Pancreas (tissue), 10 donors: ENCODE results near the gene ARSB. TPM values are rescaled to one million over a fixed set of nuclear protein-coding genes. Genes with fewer than 3 reads are reported as not detected.
A peak's percentile ranks its signal among the peaks of the same experiment; 100 is the strongest.

Experiments
- ATAC-seq, 4 donors: fragments of 200-7000 bp; cut with Tn5 transposase; one replicate each; pipeline versions ENCODE4 v1.8.0 to v1.9.1; 2020; ENCODE audit warnings: mild to moderate bottlenecking in 4 of 4, moderate library complexity in 4 of 4
- DNase-seq, 6 donors: peaks; one replicate each; pipeline ENCODE4 v3.0.0-alpha.2; 2020
- FAIRE-seq: peaks from 2 replicates; lab custom pipeline; 2012; peaks lifted over from hg19 to GRCh38; lab: Jason Lieb, UNC
- H3K27ac ChIP-seq, 4 donors: fragments of 200-600 bp; sonication (generic); 1 replicate in 3 of 4; 2 replicates in 1 of 4; pipeline versions ENCODE4 v1.5.0 to v1.8.0; 2020
- H3K27me3 ChIP-seq, 4 donors: fragments of 200-600 bp; one replicate each; pipeline ENCODE4 v1.8.0; 2021
- H3K36me3 ChIP-seq, 3 donors: fragments of 200-600 bp; sonication (generic) in 1 of 3; one replicate each; pipeline versions ENCODE4 v1.5.0 to v1.8.0; 2020 to 2021
- H3K4me1 ChIP-seq, 3 donors: fragments of 200-600 bp; one replicate each; pipeline ENCODE4 v1.8.0; 2021
- H3K4me3 ChIP-seq, 4 donors: fragments of 200-600 bp; sonication (generic) in 2 of 4; one replicate each; pipeline versions ENCODE4 v1.5.0 to v1.8.0; 2020 to 2021
- H3K9me3 ChIP-seq, 4 donors: fragments of 200-600 bp; one replicate each; pipeline ENCODE4 v1.8.0; 2021
- WGBS, 2 donors: extraction: QIAGEN DNeasy Blood & Tissue Kit; methylation state at CpG; one replicate each; pipeline ENCODE4 v1.1.7; 2013; 5-methylcytosine and 5-hydroxymethylcytosine counted together
- intact Hi-C, 3 donors: fragments of 100-400 bp; cut with DNase I; formaldehyde crosslinking; loops; one replicate each; pipeline versions ENCODE4 v1.11.1 to v1.14.2; 2022
- polyA plus RNA-seq, 2 donors: library from polyadenylated mRNA; stranded (reverse); fragments of 200-250 nt; gene quantifications; one replicate each; pipeline ENCODE4 v1.2.3, GENCODE V29; 2013
- total RNA-seq, 6 donors: library from RNA; stranded (reverse); fragmentation: NEBNext Ultra II Directional in 4 of 6; extraction: Animal tissue kit (Norgen Biotek cat#: 25700) in 4 of 6; gene quantifications; one replicate each; pipeline versions ENCODE4 v1.2.1 to v1.2.4, GENCODE V29; 2021 to 2023
- TF ChIP-seq, protein P1 (sequence below), 4 donors: fragments of 200-600 bp; sonication (generic) in 3 of 4; IDR thresholded peaks; one replicate each; pipeline versions ENCODE4 v1.5.0 to v1.8.0; 2021; ENCODE audit warnings: antibody characterized with exemption in 4 of 4
- donor health status: healthy with polysubstance abuse.
- donor health status: DM: no; HTN: no; CAD: no; lungs with moderate emphysema.
- donor health status: DM: no; HTN: no; CAD: no.
- donor health status: control.
- donor health status: control.
- donor health status: Bipolar disorder and iron deficiency.
- donor health status: DM: yes; HTN: yes; CAD: no.
- donor health status: DM: no; HTN: no; CAD: no.
- donor health status: DM: no; HTN: no; CAD: no.
- donor health status: DM: yes; HTN: yes; CAD: no.

ARSB gene
- total and polyA plus RNA-seq, 8 donors, result 1.6 to 11.5 (median 5.8) TPM

DNA sequence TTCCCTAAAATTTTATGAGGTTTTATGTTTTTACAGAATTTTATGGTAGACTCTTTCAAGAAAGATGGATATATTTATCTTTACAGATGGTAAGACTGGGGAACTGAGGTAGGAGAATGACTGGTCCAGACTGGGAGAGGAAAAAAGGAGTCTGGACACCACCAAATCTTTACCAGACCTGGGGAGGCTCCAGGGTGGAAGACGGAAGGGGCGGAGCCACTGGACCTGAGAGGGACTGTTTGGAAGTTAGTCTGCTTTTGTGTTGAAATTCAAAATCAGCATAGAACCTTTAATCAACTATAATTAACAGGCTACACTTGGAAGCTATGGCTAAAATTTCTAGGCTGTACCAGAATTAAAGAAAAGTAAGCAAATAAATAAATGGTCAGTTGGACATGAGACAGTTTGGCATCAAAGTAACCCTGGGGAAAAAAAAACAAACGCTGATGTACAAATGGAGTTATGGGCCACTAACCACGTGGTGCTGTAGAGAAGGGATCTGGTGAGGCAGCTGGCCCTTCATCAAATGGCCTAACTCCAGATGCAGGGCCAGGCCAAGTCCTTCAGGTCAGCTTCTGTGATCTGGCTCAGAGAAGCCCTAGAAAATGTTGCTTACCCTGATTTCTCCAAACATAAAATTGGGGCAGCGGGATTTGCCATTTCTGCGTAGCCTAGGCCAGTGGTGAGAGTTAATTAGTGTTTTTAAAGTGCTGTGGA, 155.1 kb downstream of the ARSB start:
- Histone ChIP-seq H3K4me3 (no peak overlapping the region), H3K9me3 (no peaks in the 10 kb centered on the region), H3K36me3 (no peaks in the 10 kb centered on the region), H3K27me3 (no peaks in the 10 kb centered on the region), H3K27ac (no peak overlapping the region), H3K4me1 (no peaks in the 10 kb centered on the region)
- TF ChIP-seq, protein P1, sequence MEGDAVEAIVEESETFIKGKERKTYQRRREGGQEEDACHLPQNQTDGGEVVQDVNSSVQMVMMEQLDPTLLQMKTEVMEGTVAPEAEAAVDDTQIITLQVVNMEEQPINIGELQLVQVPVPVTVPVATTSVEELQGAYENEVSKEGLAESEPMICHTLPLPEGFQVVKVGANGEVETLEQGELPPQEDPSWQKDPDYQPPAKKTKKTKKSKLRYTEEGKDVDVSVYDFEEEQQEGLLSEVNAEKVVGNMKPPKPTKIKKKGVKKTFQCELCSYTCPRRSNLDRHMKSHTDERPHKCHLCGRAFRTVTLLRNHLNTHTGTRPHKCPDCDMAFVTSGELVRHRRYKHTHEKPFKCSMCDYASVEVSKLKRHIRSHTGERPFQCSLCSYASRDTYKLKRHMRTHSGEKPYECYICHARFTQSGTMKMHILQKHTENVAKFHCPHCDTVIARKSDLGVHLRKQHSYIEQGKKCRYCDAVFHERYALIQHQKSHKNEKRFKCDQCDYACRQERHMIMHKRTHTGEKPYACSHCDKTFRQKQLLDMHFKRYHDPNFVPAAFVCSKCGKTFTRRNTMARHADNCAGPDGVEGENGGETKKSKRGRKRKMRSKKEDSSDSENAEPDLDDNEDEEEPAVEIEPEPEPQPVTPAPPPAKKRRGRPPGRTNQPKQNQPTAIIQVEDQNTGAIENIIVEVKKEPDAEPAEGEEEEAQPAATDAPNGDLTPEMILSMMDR (IDR thresholded peaks at IDR 0.05), result no peak
- DNase-seq (peak in 3 of 6 donors; percentile 14 to 23 (median 17)), ATAC-seq (peak in 2 of 4 donors; percentile 41 to 48), FAIRE-seq (no peak)
- 56 to 64% methylated on average over 6 of the region's 6 CpGs for WGBS, 2 donors
- intact Hi-C loops, result no loop called here

DNA sequence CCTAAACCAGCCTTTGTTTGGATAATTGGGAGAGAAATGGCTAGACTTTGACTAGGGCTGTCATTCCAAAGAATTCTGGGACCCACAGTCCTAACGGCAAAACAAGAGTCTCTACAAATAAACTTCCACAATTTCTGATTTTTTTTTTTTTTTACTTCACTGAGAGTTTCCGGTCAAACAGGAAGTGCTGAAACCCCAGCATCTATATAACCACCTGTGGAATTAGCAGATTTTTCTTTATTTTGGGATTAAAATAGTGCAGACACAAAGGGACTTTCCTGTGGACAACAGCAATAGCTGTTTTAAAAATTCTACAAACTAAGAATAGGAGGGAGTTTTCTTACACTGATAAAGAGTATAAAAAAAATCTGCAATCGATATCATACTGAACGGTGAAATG, 157.4 kb downstream of the ARSB start:
- 82 to 84% methylated on average over 4 of the region's 4 CpGs for WGBS, 2 donors
- no peak for FAIRE-seq
- no peaks in the 10 kb centered on the region for H3K9me3 ChIP-seq
- DNase-seq, result no peak
- H3K4me3 ChIP-seq, result no peak overlapping the region
- no peak for ATAC-seq
- H3K4me1 ChIP-seq, result no peaks in the 10 kb centered on the region
- H3K27me3 ChIP-seq, result no peaks in the 10 kb centered on the region
- no peak overlapping the region for H3K27ac ChIP-seq
- intact Hi-C loops, result no loop called here
- H3K36me3 ChIP-seq, result no peaks in the 10 kb centered on the region
- TF ChIP-seq, protein P1 (IDR thresholded peaks at IDR 0.05), result no peak

- no peak overlapping the region for H3K4me3 ChIP-seq
- no peaks in the 10 kb centered on the region for H3K27me3 ChIP-seq
- intact Hi-C loops, result no loop called here
- DNase-seq, result no peak
- ATAC-seq, result no peak
- WGBS, 2 donors, result 25 to 33% methylated on average over 2 of the region's 2 CpGs
- H3K36me3 ChIP-seq, result no peaks in the 10 kb centered on the region
- H3K27ac ChIP-seq, result no peak overlapping the region
- no peaks in the 10 kb centered on the region for H3K4me1 ChIP-seq
- no peaks in the 10 kb centered on the region for H3K9me3 ChIP-seq
- TF ChIP-seq, protein P1 (IDR thresholded peaks at IDR 0.05), result no peak
- FAIRE-seq, result no peak
Measured at GRCh38 chr5:78824831-78825281, 160.3 kb downstream of the ARSB start.

- TF ChIP-seq, protein P1 (IDR thresholded peaks at IDR 0.05), result no peak
- Histone ChIP-seq H3K9me3 (no peaks in the 10 kb centered on the region), H3K4me3 (no peak overlapping the region), H3K27me3 (no peaks in the 10 kb centered on the region), H3K36me3 (no peaks in the 10 kb centered on the region), H3K4me1 (no peaks in the 10 kb centered on the region), H3K27ac (no peak overlapping the region)
- no peak for FAIRE-seq
- ATAC-seq, result no peak
- DNase-seq, result no peak
- intact Hi-C loops, result no loop called here
- WGBS, 2 donors, result 97 to 100% methylated on average over 1 of the region's 1 CpG
Measured at GRCh38 chr5:78823196-78823595, 161.9 kb downstream of the ARSB start.

- DNase-seq, result no peak
- H3K27me3 ChIP-seq, result no peaks in the 10 kb centered on the region
- no peak overlapping the region for H3K4me3 ChIP-seq
- no peaks in the 10 kb centered on the region for H3K4me1 ChIP-seq
- 90 to 93% methylated on average over 2 of the region's 2 CpGs for WGBS, 2 donors
- no peak for ATAC-seq
- no peaks in the 10 kb centered on the region for H3K9me3 ChIP-seq
- TF ChIP-seq, protein P1 (IDR thresholded peaks at IDR 0.05), result no peak
- FAIRE-seq, result no peak
- intact Hi-C loops, result no loop called here
- H3K36me3 ChIP-seq, result no peaks in the 10 kb centered on the region
- no peak overlapping the region for H3K27ac ChIP-seq
Measured at GRCh38 chr5:78821536-78822021, 163.5 kb downstream of the ARSB start.
